Measurements from ENCODE around the gene ALG14. TPM values are rescaled to one million over a fixed set of nuclear protein-coding genes. Genes with fewer than 3 reads are reported as not detected.
"Not testable (repeated sequence)": the region's sequence is repeated elsewhere in the genome, so short reads cannot be mapped to it uniquely, and the experiment has no call there.

The ALG14 gene
- total RNA-seq, 1 donor from 2014 or later, result 8.5 TPM

- DNase-seq (ENCODE audit: low spot score), result no peak
Observed at GRCh38 chr1:95007687-95008086, 65.1 kb downstream of the ALG14 start.

- DNase-seq (ENCODE audit: low spot score), result no peak
Observed at GRCh38 chr1:95006681-95007080, 66.1 kb downstream of the ALG14 start.

- no peak for DNase-seq (ENCODE audit: low spot score)
Observed at GRCh38 chr1:95005584-95005983, 67.2 kb downstream of the ALG14 start.

- no peak for DNase-seq (ENCODE audit: low spot score)
Observed at GRCh38 chr1:95004013-95004412, 68.7 kb downstream of the ALG14 start.

- DNase-seq (ENCODE audit: low spot score), result no peak
Observed at GRCh38 chr1:95003433-95003738, 69.4 kb downstream of the ALG14 start.

DNA sequence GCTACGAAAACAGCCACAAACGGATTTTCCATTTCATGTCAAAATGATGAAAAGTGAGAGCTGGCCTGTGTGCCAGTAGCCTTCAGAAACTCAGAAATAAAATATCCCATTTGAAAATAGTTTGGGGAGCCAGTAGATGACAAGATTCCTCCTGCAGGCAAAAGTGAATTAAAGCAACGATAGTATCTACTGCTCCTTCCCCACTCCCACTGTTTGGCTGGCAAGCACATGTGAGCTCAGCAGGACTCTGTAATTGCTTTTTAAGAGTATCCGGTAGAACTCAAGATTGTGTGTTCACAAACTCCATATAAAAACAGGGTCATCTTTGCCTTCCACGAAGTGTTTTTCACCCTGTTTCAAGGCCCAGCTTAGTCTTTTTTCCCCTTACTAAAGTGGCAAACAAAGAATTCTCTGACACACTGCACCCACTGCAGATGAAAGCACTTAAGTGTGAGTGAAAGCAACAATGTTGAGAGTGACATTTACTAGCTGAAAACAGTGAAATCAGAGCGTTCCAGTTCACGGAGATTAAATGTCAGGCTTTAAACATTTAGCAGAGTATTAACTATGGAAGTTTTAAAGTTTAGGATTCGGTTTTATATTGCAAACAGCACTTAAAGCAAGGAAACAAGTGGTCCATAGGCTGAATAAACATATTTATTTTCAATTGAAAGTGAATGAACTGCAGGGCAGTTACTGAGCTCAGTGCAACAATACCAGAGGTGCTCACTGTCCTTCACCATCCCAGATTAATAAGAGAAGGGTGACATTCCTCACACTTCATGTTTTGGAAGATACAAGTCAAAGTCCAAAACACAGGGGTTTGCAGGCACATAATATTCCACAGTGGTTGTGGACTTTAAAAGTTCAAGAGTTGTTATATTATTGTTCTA, 70.0 kb downstream of the ALG14 start:
- DNase-seq (ENCODE audit: low spot score), result no peak

- DNase-seq (ENCODE audit: low spot score), result no peak
Observed at GRCh38 chr1:95002164-95002539, 70.6 kb downstream of the ALG14 start.

GRCh38 chr1:94999456-95000131, 73.2 kb downstream of the ALG14 start:
- no peak for DNase-seq (ENCODE audit: low spot score)

- no peak for DNase-seq (ENCODE audit: low spot score)
Observed at GRCh38 chr1:94998748-94999147, 74.0 kb downstream of the ALG14 start.

GRCh38 chr1:94998114-94998513, 74.6 kb downstream of the ALG14 start:
- no peak for DNase-seq (ENCODE audit: low spot score)

DNA sequence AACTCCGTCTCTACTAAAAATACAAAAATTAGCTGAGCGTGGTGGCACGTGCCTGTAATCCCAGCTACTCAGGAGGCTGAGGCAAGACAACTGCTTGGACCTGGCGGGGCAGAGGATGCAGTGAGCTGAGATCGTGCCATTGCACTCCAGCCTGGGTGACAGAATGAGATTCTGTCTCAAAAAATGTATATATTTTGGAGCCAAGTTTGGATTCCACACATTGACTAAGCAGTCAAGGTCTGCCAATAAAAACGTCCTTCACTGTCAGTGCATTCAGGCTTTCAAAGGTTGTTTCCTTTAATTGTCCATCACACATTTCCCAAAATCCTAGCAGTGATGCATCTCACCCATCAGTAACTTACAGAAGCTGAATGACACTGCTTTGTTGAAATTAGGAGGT, 77.2 kb downstream of the ALG14 start:
- not testable (repeated sequence) for DNase-seq (ENCODE audit: low spot score)

DNA sequence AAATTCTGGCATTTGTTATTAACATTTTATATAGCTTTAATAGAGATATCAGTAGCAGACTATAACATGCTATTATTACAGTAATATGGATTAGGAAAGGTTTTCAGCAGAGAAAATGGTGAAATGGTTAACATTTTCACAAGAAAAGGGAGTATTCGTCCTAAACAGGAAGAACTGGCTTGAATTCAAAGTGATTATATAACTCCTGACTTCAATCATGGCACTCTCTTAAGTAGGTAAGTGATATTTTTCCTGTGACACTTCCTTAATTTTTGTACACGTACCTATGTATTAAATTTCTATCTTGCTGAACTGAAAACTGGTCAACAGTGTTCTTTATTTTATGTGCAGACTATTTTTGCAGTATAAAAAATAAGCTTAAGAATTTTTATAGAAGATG, 77.9 kb downstream of the ALG14 start:
- DNase-seq (ENCODE audit: low spot score), result no peak

GRCh38 chr1:94993931-94994645, 78.7 kb downstream of the ALG14 start:
- no peak for DNase-seq (ENCODE audit: low spot score)

- no peak for DNase-seq (ENCODE audit: low spot score)
Observed at GRCh38 chr1:94992863-94993563, 79.7 kb downstream of the ALG14 start.

GRCh38 chr1:94992161-94992560, 80.6 kb downstream of the ALG14 start:
- no peak for DNase-seq (ENCODE audit: low spot score)

DNA sequence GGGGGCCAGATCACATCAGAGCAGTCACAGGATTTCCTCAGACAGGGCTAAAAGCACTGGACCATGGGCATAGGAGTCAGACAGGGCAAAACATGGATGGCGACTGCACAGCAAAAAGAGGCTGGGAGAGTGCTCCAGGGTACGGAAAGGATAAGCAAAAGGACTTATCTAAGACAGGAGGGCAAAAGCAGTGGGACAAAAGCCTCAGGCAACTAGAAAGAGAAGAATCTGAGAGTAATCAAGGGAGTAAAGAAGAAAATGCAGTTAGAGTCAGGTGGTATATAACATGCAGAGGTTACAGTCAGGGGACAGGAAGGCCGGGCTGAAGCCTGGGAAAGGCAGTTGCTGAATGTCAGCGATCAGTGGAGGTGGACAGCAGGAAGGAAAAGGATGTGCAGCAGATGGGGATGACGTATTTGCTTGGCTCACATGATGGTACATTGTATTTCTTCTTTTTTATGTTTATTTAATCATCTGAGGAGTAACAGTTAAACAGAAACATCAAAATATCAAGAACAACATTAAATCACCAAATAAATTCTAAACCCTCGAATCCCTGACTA, 82.8 kb downstream of the ALG14 start:
- no peak for DNase-seq (ENCODE audit: low spot score)

GRCh38 chr1:94989398-94989797, 83.4 kb downstream of the ALG14 start:
- DNase-seq (ENCODE audit: low spot score), result peak; percentile 40

- DNase-seq (ENCODE audit: low spot score), result no peak
Observed at GRCh38 chr1:94988356-94988755, 84.4 kb downstream of the ALG14 start.

- DNase-seq (ENCODE audit: low spot score), result no peak
Observed at GRCh38 chr1:94986783-94987182, 86.0 kb downstream of the ALG14 start.

DNA sequence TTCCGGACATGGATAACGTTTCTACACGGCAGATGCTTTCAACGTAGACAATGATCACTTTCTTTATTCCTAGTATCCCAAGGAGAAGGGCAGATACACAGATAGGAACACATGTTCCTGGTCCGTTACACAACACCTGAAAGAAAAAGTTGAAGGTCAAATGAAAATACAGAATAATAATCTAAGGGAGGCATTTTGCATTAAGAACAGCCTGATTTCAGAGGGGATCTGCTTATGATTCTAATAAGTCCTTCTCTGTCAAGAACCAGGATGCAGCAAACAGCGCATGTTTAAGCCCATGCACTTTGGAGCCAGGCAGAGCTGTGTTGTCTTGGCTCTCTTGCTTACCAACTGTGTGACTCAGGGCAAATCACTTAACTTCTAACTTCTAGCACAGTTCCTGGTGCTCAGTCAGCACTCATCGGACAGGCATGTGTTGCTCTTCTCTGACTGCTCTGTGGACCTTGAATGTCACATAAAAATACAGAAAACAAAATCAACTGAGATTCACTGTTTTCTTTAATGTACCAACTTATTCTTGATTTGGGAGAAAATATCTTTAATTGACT, 89.5 kb downstream of the ALG14 start:
- DNase-seq (ENCODE audit: low spot score), result peak; percentile 45

DNA sequence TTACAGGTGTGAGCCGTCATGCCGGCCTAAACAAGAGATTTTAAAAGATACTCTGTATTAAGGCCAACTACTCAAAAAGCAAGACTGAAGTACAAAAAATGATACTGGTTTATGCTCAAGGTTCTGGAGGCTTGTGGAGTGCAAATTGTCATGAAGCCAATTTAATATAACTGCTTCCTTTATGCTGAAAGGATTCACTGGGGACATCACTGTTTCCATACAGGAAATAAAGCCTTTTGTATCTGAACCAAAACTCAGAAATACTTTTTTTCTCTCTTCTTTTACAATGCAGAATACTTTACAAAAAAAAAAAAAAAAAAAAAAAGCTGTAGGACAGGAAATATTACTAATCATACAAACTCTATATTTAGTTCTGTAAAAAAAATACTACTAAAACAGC, 90.4 kb downstream of the ALG14 start:
- no peak for DNase-seq (ENCODE audit: low spot score)

Measured in mucosa of gallbladder (tissue), 1 donor.